GM21423 (cell line): ENCODE results near the gene PRR35.

ENCODE experiments used
- ATAC-seq: cut with Tn5 transposase; IDR thresholded peaks from one replicate; pipeline ENCODE4 v1.9.1; 2021; ENCODE audit warnings: mild to moderate bottlenecking, moderate library complexity; ENCODE audit not compliant: unreplicated experiment

PRR35 gene

GRCh38 chr16:527015-527903 is 32.9 kb upstream of the PRR35 start, which contains the start of gene CAPN15:
CAPN15 (plus strand) TSS chr16:527712; CDS start chr16:546839, 19,127 bp downstream.
- ATAC-seq: peak; percentile 71

- ATAC-seq: peak; percentile 11
Observed at GRCh38 chr16:528111-529011, 31.8 kb upstream of the PRR35 start.

GRCh38 chr16:529012-529575 is 31.1 kb upstream of the PRR35 start:
- no peak for ATAC-seq

- no peak for ATAC-seq
Observed at GRCh38 chr16:530111-530817, 29.9 kb upstream of the PRR35 start.

GRCh38 chr16:531494-532125 is 28.6 kb upstream of the PRR35 start:
- no peak for ATAC-seq

GRCh38 chr16:533391-534123 is 26.6 kb upstream of the PRR35 start:
- ATAC-seq: no peak

GRCh38 chr16:534135-534534 is 26.1 kb upstream of the PRR35 start:
- ATAC-seq: no peak

GRCh38 chr16:534856-535445 is 25.2 kb upstream of the PRR35 start:
- no peak for ATAC-seq

GRCh38 chr16:535446-536405 is 24.5 kb upstream of the PRR35 start:
- no peak for ATAC-seq

GRCh38 chr16:536746-537145 is 23.4 kb upstream of the PRR35 start:
- no peak for ATAC-seq

- no peak for ATAC-seq
Observed at GRCh38 chr16:537415-538335, 22.5 kb upstream of the PRR35 start.

- no peak for ATAC-seq
Observed at GRCh38 chr16:539901-540530, 20.2 kb upstream of the PRR35 start.

- ATAC-seq: no peak
Observed at GRCh38 chr16:540645-541340, 19.4 kb upstream of the PRR35 start.

- no peak for ATAC-seq
Observed at GRCh38 chr16:543301-544164, 16.7 kb upstream of the PRR35 start.

GRCh38 chr16:544517-544916 is 15.7 kb upstream of the PRR35 start:
- ATAC-seq: no peak
